CD4-positive, alpha-beta T cell treated with Interleukin-10 for 1 hour (primary cell): ENCODE results near the gene RBMS1.

Source experiments
- DNase-seq: peaks from one replicate; pipeline ENCODE4 v3.0.0-alpha.2; 2020

Gene RBMS1

DNA sequence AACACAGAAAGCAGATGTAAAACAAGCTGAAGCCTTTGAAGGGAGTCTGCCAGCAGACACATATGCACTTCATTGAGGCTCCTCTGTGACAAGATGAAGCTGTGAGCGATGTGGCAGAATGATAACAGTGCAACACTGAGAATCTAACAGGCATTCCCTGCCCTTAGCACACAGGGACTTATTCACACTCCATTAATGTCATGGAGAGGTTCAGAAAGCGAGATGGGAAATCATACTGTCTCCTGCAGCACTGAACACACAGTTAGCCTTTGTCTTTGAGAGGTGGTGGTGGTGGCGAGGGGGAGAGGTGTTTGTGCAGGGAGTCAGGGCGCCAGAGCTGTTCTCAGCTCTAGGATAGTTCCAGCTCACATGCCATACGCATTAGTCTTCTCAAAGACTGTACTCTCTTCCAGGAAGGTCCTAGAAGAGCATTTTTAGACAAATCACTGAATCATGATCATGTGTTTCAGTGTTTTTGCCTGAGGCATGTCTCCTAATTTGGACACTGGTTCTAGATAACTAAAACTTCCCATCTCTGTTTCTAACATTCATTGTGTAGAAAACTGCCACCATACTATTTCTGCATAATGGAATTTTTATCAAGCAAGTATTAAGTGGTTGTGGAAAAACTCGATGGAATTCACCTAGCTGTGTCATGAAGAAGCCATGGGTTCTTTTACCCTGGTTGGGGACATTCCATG lies 200.1 kb downstream of the RBMS1 start:
- no peak for DNase-seq

DNA sequence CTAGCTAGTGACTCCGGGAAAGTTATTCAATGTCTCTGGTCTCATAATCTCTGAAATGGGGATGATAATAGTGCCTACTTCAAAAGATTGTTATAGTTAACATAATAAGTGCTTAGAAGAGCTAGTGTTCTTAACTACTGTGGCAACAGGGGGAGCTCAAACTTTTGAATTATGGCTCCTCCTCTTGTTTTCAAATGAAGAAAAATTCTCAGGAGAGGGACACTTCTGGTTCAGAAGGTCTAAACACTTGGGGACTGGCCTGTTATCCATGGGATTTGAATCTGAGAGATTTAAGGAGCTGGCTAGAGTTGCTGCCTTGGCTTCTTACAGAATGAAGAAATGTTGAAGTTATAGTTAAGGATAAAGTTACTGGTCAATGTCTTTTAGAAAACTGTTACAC lies 201.4 kb downstream of the RBMS1 start:
- DNase-seq = no peak

DNA sequence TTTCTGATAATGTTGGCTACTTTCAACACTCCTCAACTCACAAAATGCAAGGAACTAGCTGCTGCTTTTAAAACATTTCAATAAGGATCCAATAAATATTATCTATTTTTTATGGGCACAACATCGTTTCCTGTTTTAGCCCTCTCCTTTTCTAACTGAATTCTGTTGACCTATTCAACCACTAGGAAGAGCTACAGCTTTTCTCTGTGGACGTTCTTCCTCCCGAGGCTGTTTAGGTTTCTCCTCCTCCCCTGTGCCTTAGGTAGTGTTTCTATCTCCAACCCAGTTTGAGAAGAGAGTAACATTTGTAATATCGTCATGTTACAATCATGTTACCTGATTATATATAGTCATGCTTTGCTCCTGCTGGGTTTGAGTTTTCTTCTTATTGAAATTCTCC lies 202.2 kb downstream of the RBMS1 start:
- DNase-seq = no peak

DNA sequence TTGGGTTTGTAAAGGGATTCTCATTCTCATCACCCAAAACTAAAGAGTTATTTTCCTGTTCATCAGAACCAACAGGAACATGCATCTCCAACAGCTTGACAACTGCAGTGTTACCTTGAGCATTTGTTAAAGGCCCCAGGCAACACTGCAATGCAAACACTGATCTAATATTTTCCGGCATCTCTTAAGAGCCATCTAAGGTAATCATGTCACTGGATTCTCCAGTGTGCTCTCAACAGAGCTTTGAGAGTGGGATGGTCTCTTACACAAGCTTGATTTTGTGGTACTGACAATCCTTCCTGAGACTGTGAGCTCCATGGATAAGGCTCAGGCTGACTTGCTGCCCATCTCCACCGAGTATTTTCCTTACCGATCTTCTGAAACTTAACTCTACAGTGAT lies 203.0 kb downstream of the RBMS1 start:
- no peak for DNase-seq

DNA sequence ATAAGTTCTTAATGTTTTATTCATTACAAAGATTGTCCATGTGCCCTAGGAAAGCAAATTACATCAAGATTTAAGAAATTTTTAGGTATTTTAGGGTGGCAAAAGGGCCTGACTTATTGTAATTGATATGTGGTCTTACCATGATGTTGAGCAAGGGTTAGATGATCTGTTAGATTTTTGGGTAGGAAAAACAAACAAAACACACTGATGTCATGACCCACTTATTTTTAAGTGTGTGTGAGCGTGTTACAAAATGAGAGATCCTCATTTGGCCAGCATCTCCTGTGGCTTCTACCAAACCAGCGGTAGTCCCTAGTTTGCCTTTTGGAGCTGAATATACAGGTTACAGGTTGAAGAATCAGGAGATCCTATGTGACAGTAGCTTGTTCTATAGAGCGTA lies 203.8 kb downstream of the RBMS1 start:
- no peak for DNase-seq

DNA sequence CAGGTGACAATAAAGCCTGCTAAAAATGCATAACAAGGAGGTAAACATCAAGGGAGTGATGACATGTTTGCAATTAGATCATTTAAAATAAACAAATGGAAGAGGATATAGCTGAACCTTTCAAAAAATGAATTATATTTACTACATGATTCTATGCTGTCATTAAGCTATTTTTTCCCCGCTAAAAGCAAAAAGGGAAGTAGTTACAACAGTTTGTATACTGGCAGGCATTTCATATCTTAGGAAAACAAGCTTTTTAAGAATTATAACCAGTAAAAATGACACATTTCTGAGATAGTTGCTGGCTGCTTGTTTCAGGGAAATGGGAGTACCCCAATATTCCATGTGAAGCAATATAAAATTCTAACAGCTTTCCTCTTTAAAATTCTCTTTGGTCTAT lies 204.5 kb downstream of the RBMS1 start:
- DNase-seq = no peak

DNA sequence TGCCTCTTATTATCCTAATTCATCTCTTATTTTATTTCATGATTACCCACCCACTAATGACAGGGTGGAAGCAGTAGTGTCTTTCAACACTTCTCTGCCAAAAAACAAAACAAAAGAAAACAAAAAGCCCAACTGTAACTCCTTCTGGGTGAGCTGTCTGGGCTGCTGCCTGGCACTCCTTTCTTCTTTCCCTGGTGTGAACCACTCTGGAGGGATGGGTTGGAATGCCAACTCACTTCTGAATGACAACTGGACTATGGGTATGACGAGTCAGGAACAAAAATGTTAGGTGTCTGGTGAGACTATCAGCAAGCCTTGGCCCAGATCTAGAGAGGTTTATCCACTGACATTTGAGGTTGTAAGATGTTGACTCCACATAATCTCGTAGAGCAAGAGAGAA lies 205.3 kb downstream of the RBMS1 start:
- no peak for DNase-seq

DNA sequence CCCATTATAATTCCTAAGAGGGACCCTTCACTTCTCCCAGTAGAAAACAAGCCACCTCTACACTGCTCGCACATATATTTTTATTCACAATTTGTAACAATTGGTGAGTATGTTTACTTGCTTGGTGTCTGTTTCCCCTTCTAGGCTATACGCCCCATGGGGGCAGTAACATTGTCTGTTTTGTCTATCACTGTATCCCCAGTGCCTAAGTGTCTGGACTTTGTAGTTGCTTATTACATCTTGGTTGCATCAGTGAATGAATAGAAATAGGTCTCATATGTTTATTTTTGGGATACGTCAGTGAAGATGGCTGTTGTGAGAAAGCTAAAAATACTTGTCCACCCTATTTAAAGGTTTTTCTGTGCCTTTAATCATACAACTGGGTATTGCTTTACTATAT lies 206.1 kb downstream of the RBMS1 start:
- DNase-seq = no peak

DNA sequence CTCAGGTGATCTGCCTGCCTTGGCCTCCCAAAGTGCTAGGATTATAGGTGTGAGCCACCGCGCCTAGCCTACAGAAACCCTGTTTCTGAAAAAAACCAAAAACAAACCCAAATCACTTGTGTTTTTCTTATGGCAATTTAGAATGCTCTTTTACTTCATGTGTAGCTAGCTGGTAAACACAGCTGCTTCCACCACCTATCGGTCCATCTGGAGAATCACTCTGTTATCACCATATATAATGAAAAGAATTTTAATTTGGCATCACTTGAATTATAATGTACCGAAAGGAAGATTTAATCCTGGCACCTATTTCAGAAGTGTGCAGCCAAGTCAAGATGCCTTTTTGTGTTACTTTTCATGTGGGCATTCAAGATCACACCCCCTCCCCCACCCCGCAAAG lies 207.1 kb downstream of the RBMS1 start:
- DNase-seq = no peak

DNA sequence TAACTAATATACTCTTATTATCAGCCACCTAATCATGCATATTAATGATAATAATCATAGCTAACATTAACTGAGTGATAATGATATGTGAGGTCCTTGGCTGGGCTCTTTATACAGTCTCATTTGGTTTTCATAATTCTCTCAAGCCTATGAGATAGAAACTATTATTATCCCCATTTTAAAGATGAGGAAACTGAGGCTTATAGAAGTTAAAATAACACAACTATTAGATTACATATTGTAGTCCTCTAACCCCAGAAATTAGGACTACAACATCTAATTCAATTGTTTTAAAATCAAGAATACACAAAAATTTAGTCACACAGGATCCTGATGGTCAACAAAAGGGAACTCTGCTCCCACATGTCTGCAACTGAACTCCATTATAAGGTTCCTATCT lies 209.9 kb downstream of the RBMS1 start:
- no peak for DNase-seq

DNA sequence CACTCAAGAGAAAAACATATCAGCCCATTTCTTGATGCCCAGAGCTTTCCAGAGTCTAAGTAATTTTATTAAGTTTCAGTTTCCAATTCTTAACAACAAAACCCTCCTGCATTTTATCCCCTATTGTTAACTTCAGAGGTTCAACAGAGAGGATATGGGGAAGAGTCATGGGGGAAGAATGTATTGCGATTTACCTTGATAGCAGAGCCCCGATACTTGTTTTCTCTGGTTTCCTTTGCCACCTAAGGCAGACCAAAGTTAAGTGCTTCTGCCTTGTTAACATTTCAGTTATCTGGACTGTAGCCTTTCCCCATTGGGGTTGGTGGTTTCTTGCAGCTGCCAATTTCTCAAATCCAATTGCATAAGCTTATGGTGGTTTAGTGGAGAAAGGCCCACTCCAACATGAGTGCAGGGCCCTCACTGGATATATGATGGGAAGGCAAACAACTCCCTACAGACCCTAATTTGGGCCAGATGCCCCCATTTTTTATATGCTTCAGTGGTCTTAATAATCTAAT lies 211.5 kb downstream of the RBMS1 start:
- DNase-seq = no peak

DNA sequence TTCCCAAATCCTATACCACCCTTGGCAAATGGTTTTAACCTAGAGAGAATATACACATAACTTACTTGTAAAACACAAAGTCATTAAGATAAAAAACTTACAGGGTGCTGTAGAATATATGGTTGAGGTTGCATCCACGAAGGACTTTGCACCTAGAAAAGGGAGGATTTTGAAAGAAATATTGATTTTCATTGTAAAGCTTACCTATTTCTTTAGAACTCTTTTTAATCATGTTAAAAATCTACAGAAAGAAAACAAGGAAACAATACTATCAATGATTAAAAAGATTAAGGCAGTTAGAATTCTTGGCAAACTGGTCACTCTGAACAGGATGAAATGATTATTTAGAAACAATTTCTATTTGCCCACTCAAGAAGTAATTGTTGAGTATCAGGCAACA lies 212.4 kb downstream of the RBMS1 start:
- DNase-seq = no peak

DNA sequence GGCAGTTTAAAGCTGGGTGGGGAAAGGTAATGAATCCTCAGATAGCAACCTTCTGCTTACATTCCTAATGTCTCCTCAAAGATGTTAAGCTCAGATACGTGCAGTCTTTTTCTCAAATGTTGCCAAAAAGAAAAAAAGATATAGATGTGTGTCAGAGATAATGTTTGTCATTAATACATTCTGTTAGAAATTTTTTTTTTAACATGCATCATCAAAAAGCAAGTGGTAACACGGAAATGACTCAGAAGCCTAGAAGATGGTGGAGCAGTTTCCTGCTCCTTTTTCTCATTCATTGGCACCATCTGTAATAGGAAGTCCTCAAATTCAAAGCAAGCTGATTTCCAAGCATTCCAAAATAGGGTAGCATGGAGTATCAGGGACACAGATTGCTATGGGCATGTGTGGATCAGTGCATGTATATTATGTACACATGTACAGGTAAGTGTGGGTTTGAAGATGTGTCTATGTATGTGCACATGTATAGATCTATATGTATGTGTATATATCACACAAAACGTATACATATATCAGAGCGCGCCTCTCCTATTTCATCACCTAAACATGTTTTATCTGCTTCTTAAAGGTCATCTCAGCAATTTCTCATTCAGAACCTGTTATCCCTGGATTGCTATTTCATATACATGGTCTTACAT lies 213.7 kb downstream of the RBMS1 start:
- DNase-seq = peak; percentile 26

DNA sequence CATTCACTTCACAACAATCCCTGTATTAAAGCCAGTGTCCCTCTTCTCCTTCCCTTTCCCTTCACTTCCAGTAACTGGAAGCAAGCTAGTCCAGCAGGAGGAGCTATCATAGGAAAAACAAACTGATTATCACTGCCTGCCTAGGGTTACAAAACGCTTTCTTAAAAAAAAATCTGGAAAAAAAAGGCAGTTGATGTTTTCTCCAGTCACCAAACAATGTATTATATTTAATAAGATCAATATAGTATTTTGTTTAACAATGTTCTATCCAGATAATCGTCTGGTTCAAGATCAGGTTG lies 214.8 kb downstream of the RBMS1 start:
- DNase-seq = no peak

DNA sequence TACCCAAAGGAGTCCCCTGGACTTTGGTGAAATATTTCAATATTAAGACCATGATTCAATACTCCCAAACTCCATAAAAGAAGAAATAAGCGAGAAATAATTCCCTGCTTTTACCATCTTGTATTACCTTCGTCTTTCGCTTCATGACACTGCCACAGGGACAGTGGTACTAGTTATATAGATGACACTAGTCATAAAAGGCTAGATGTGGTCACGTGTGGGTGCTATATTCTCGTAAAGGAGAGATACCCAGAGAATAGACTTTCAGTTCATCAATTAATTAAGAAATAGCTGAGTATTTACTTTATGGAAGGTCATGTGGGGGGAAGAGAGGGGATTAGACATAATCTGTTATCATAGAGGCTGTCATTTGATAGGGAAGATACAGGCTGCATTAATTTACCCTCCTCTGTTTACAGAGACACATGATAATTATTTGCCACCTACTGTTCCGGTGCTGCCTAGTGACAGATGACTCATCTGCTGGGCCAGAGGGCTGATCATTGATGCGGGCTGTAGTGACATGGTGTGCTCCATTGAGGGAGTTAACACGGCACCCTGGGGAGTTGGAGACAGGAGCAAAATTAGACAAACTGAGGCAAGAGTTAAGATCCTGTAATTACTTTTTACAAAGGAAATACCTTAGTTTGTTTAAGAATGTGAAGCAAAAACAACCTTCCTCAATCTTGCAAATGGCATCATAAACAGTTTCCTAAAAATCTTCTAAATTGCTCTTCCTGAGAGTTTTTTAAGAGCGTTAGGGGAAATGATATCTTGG lies 215.3 kb downstream of the RBMS1 start:
- no peak for DNase-seq

DNA sequence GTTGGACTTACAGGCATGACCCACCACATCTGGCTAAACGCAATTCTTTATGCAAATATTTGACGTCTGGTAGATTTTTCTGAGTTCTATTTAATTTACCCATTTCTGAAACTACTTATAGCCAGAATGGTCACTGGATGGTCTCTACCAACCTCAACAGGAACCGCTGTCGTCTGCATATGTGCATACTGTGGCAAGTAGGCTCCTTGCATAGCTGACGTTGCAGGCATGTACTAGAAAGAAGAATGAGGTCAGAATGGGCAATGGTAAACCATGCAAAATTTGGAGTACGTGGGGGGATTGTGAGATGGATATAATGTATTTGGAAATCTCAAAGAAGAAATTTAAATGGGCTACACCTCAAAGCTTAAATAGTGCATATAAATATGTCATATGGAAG lies 216.5 kb downstream of the RBMS1 start:
- DNase-seq = no peak

DNA sequence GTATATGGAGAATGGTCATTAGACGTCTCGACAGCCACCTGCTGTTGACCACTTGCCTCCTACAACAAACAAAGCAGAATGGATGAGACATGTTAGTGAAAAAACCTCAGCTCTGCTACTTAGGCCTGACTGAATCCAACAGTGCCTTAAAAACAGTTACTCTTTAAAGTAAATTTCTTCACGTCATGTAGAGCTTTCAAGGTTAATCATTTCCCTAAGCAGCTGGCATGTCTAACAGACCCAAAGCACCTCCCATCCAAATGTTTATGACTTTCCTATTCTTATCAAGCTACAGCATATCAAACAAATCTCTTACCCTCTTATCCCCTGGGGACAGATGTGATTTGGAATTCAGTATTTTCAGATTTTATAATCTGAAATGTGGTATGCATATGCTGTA lies 218.0 kb downstream of the RBMS1 start:
- no peak for DNase-seq

DNA sequence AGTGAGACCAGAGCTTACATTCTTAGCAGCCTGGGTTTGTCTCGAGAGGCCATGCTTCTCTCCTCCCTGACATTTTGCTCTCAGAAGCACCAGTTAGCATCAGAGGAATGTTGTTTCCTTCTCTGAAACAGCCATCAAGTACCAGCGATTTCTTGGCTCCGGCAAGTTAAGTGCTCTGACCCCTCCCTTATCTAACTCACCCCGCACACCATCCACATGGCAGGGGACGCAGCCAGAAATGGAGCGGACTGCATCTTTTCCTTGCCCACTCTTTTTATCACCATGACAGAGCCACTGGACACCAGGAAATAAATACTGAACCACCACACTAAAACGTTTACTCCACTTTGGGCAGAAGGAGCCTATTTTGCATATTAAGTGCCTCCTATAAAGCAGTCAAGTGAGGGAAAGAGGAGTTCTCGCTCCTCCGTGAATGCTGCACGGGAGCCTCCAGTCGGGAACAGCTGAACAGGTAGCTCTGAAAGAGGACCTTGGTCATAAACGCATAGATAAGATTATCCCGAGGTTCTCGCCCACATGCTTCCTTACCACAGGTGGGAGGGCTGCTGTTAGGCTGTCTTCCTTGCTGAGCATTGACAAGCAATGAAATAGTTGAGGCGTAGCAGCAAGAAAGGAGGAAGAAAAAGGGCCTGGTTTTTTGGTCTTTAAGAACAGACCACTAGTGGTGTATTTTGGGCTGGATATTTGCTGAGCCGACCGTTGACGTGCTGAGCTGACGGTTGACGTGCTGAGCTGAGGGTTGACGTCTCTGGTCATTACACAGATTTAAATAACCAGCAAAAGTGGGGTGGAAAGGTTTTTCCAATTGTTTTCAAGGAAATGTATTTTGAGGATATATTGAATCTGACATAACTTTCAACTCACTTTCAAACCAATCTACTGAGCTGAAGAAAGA lies 222.2 kb downstream of the RBMS1 start:
- no peak for DNase-seq

DNA sequence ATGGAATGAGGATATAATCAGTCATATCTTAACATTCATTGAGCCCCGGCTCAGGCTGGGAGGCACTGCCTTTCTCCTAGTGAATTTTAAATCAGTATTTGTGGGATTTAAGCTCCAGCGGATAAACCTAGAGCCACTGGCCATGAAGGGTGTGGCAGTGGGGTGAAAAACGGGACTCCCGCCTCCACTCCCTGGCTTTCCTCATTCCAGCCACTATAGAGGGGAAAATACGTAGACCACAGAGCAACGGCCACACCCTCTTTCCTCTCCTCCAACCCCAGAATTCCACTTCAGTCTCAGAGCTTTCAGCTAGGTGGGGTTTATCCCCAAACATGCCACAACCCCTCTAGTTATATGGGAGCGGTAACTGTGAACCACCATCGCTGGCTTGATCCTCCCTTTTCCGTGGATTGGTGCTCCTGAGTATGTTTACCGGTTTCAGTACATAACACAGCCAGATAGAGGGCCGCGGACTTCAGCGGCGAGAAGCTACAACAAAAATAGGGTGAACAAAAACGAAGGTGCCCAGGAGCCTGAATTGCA lies 223.0 kb downstream of the RBMS1 start:
- no peak for DNase-seq

DNA sequence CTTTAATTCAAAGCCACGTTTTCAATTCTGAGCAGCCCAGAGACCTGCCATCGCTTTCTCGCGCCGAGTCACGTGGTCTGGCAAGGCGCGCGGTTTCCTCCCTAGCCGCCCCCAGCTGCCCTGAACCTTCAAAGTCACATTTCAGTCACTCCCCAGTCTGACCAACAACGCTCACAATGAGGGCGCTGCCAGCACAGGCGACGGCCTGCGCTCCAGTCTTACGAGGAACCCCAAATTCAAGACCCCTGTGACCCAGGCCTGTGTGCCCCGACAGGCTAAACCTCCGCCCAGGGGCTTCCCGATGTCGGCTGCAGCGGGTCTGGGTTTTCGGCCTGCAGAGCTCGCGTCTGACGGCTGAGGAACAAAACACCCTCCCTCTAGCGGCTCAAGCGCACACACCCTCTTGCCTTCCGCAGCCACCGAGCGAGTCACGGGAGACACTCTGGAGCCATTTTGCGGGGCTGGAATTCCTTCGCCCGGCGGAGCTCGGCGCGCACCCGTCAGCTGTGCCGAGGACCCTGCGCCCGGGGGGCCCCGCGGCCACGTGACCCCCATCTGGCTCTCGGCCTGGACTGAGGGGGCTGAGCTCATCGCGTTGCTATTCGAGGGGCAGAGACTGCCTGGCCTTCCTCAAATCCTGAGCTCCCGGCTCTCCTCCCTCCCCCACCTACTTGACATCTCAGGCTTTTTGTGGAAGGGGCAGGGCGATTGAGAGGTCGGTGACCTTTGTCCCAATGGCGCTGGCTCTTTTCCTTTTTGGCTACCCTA lies 223.6 kb downstream of the RBMS1 start:
- DNase-seq = peak; percentile 67

DNA sequence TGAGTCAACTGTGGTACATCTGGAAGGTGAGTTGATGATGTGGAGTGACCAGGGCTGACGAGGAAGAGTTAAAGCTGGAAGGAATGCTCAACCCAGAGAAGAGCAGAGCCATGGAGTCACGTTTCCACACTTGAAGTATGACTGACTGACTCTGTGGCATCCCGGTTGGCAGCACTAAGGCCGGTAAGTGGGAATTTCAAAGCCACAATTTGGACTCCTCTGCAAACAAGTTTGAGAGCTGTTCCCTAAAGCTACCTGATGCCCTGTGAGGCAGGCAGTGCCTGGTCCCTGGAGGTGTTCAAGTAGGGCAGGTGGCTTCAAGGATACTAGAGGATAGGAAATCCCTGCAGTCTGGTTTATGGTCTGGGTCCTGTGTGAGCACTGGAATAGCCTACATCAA lies 224.2 kb downstream of the RBMS1 start:
- no peak for DNase-seq

DNA sequence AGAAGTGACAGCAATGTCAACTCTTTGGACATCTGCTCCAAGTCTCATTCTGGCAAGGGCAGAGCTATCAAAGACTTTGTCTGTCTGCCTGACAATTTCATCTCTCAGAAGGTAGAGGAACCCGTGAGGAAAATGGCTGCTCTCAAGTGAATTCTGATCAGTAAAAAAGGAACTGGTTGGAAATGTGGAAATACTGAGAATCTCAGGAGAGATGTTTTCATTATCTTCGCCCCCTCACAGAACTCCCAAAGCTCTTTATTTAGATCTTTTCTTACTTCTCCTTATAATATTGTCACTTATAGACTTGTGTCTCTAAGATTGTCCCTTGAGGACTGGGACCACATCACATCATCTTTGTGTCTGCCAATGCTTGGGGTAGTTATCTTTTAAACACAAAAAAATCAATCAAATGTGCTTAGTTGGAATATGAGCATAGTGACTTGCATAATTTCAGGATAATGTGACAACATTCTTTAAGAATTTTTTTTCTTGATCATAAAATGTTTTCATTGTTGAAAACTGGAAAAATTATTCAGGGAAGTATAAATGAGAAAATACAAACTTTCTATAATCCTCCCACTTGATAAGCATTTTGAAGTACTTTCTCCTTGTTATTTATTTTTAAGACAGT lies 225.3 kb downstream of the RBMS1 start:
- DNase-seq = no peak
